Kidney (tissue), 14 donors: ENCODE measurements around the gene CFAP97D1. TPM values are rescaled to one million over a fixed set of nuclear protein-coding genes. Genes with fewer than 3 reads are reported as not detected.

ENCODE experiments used
- DNase-seq, 5 donors: peaks; one replicate each; pipeline ENCODE4 v3.0.0-alpha.2; 2013 to 2020
- FAIRE-seq: peaks from 2 replicates; lab custom pipeline; 2012; peaks lifted over from hg19 to GRCh38; lab: Jason Lieb, UNC
- H3K27ac ChIP-seq, 2 donors: one replicate each; pipeline ENCODE4 v1.7.0; 2013; ENCODE audit warnings: low read depth in 2 of 2, low read length in 2 of 2, inconsistent platforms in 1 of 2
- H3K27me3 ChIP-seq: one replicate; pipeline ENCODE4 v1.7.1; 2013; ENCODE audit warnings: low read length, inconsistent platforms; ENCODE audit not compliant: control insufficient read depth, insufficient read depth
- H3K36me3 ChIP-seq, 3 donors: one replicate each; pipeline versions ENCODE4 v1.7.0 to v1.7.1; 2013; ENCODE audit warnings: low read length in 3 of 3, control low read depth in 1 of 3, inconsistent platforms in 1 of 3; ENCODE audit not compliant: insufficient read depth in 3 of 3, control insufficient read depth in 2 of 3
- H3K4me1 ChIP-seq, 3 donors: one replicate each; pipeline versions ENCODE4 v1.7.0 to v1.7.1; 2013; ENCODE audit warnings: low read length in 3 of 3, inconsistent platforms in 1 of 3, low read depth in 1 of 3; ENCODE audit not compliant: control insufficient read depth in 2 of 3, insufficient read depth in 2 of 3
- H3K4me3 ChIP-seq, 3 donors: one replicate each; pipeline versions ENCODE4 v1.7.0 to v1.8.1; 2013; ENCODE audit warnings: low read length in 3 of 3, control low read depth in 1 of 3, inconsistent platforms in 1 of 3
- H3K9ac ChIP-seq, 3 donors: one replicate each; pipeline versions ENCODE4 v1.7.0 to v1.7.1; 2013; ENCODE audit warnings: low read length in 3 of 3, control low read depth in 1 of 3, inconsistent platforms in 1 of 3
- H3K9me3 ChIP-seq, 3 donors: one replicate each; pipeline versions ENCODE4 v1.7.0 to v1.7.1; 2013; ENCODE audit warnings: low read length in 3 of 3, control low read depth in 1 of 3, inconsistent platforms in 1 of 3; ENCODE audit not compliant: control insufficient read depth in 2 of 3, insufficient read depth in 1 of 3
- CTCF ChIP-seq: IDR thresholded peaks from 3 replicates; pipeline ENCODE4 v1.5.1; 2012; ENCODE audit warnings: mild to moderate bottlenecking, moderate library complexity, borderline replicate concordance; ENCODE audit not compliant: insufficient read depth; ENCODE audit errors: extremely low read depth
- intact Hi-C: fragments of 100-400 bp; cut with DNase I; formaldehyde crosslinking; loops from one replicate; pipeline ENCODE4 v1.11.1; 2022
- polyA plus RNA-seq: library from polyadenylated mRNA; stranded (reverse); fragments of 350-450 nt; fragmentation: Illumina TruSeq; extraction: RNeasy Lipid Tissue Mini Kit (QIAGEN cat#74804); gene quantifications from one replicate; pipeline ENCODE4 v1.2.3, GENCODE V29; 2014; ENCODE audit warnings: low read depth, low replicate concordance; ENCODE audit not compliant: insufficient read depth
- total RNA-seq: library from RNA; stranded (reverse); fragmentation: NEBNext Ultra II Directional; extraction: Animal tissue kit (Norgen Biotek cat#: 25700); gene quantifications from one replicate; pipeline ENCODE4 v1.2.1, GENCODE V29; 2021
- donor health status: control.
- donor health status: control.
- donor health status: control.
- donor health status: control.
- donor health status: control.
- donor health status: DM: yes; HTN: yes; CAD: no.
- donor health status: Normal renal cell carcinoma (clear cell type).

CFAP97D1 gene
- total and polyA plus RNA-seq, 2 donors from 2014 or later: not detected

- no peak for TF ChIP-seq CTCF
- peaks cover under 1% of the 10 kb centered on the region for H3K27me3 ChIP-seq
- DNase-seq (no peak), FAIRE-seq (no peak)
- no peak overlapping the region for H3K27ac ChIP-seq
- no peak overlapping the region for H3K9ac ChIP-seq
- peaks cover 2 to 19% (median 16%) of the 10 kb centered on the region in 3 donors for H3K4me1 ChIP-seq
- intact Hi-C loops: no loop called here
- H3K36me3 ChIP-seq: peaks cover 0 to 57% (median 46%) of the 10 kb centered on the region in 3 donors
- no peak overlapping the region for H3K4me3 ChIP-seq
- H3K9me3 ChIP-seq: no peaks in the 10 kb centered on the region
These were observed 5.7 kb upstream of the CFAP97D1 start for GRCh38 chr17:43774304-43775250.

GRCh38 chr17:43778337-43779144, 1.7 kb upstream of the CFAP97D1 start, which contains the start of gene DUSP3:
TSS of gene DUSP3 (minus strand) at chr17:43778977. CDS start at chr17:43778924, 53 bp downstream.
- Histone ChIP-seq H3K36me3 (peaks cover 0 to 27% (median 23%) of the 10 kb centered on the region in 3 donors), H3K9me3 (no peaks in the 10 kb centered on the region), H3K27me3 (peaks cover 4% of the 10 kb centered on the region), H3K4me1 (peaks cover 3 to 21% (median 13%) of the 10 kb centered on the region in 3 donors), H3K27ac (peak within 1 kb of the TSS; percentile 100), H3K4me3 (peak within 1 kb of the TSS; percentile 71 to 78 (median 74)), H3K9ac (peak within 1 kb of the TSS; percentile 57 to 95 (median 85))
- DNase-seq: peak; percentile 96 to 99 (median 97)
- intact Hi-C loops: no loop called here
- TF ChIP-seq CTCF: no peak
- FAIRE-seq: no peak

DNA sequence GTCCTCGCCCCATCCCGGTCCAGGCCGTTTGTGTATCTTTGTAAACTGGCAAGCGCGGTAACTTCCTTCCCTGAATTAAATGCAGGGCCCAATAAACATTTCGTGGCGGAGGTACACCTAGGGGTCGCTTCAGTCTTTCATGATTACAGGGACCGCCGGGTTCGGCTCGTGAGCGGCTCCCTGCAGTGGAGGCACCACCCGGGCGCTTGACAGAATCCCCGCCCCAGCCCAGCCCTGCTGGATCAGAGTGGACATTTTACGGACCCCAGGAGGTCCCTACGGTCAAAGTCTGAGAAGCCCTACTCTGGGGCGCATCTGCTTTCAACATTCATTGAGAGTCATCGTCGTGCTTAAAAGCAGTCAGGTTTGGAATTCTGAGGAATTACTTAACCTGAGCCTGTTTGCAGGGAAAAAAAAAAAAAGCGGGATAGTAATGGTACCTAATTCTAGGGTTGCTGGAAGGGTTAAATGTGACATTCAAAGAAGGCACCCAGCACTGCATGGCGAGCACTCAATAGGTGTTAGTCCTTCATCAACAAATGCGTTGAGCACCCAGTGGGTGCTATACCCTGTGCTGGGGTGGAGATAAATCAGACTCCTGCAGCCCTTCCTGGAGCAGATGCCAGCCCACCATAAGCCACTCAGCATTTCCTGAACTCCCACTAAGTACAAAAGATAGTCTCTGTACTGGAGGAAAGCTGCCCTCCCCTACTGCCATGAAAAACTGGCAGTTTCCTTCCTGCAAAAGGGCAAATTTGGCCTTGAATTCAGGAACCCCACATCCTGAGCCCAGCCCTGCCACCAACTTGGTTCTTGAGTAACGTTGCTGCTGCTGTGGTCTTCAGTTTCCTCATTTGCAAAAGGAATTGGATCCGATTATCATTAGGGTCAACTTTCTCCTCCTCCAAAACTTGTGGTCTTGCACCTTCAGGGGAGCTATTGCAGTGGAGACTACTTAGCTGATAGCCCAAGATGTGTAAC, 800 bp upstream of the CFAP97D1 start:
- Histone ChIP-seq H3K27ac (peak overlapping the region; percentile 88 to 100), H3K4me1 (peaks cover 3 to 21% (median 13%) of the 10 kb centered on the region in 3 donors), H3K9ac (peak overlapping the region; percentile 35 to 72 (median 57)), H3K36me3 (peaks cover 0 to 18% (median 18%) of the 10 kb centered on the region in 3 donors), H3K9me3 (no peaks in the 10 kb centered on the region), H3K4me3 (peak overlapping the region; percentile 55 to 78 (median 69)), H3K27me3 (peaks cover 4% of the 10 kb centered on the region)
- intact Hi-C loops: loop anchor here (10.0 kb wide), 1 partner anchor 65 kb away; the partner anchor contains the start of gene CD300LG
- no peak for TF ChIP-seq CTCF
- DNase-seq: peak in 4 of 5 donors; percentile 75 to 84 (median 82)
- no peak for FAIRE-seq
